ENCODE measurements around the gene FSD1. TPM values are rescaled to one million over a fixed set of nuclear protein-coding genes. Genes with fewer than 3 reads are reported as not detected.

FSD1 gene
- total and polyA plus RNA-seq, 10 of the 15 experiments (the other 5 are each of a cell fraction or from before 2014, with no cell fraction given), result 0.15 to 5.1 (median 4.0) TPM; not detected in 1

- no peak; the same call in 1 of the 2 replicates for TF ChIP-seq CBFB (IDR thresholded peaks at IDR 0.05; ENCODE audit: low read depth)
- no peak for TF ChIP-seq RELA (IDR thresholded peaks at IDR 0.05; ENCODE audit: borderline replicate concordance, partially characterized antibody)
- TF ChIP-seq NRF1 (conservative IDR thresholded peaks at IDR 0.05; ENCODE audit: low read depth, low read length), result no peak
- no peak for TF ChIP-seq BRCA1 (IDR thresholded peaks at IDR 0.05; ENCODE audit: low read depth, low read length)
- no peak for TF ChIP-seq ZBTB4 (CRISPR knock-in tag; IDR thresholded peaks at IDR 0.05)
- 0 out of 2 replicates have a peak, but pooled peaks have one; percentile 41 for TF ChIP-seq NBN (IDR thresholded peaks at IDR 0.05)
- TF ChIP-seq NR2C2 (IDR thresholded peaks at IDR 0.05; ENCODE audit: borderline replicate concordance, control insufficient read depth, insufficient read length, low read depth), result no peak
- TF ChIP-seq RBBP5 (conservative IDR thresholded peaks at IDR 0.05), result no peak
- TF ChIP-seq SREBF2 (IDR thresholded peaks at IDR 0.05; ENCODE audit: low read length), result no peak
- TF ChIP-seq POU2F2 (IDR thresholded peaks at IDR 0.05; ENCODE audit: borderline replicate concordance, low read depth, low read length), result peak; percentile 36; the same call in 1 of the 3 replicates
- no peak for TF ChIP-seq PRDM15 (CRISPR knock-in tag; IDR thresholded peaks at IDR 0.05)
- no peak for TF ChIP-seq ZNF274 (IDR thresholded peaks at IDR 0.05; ENCODE audit: insufficient read depth, insufficient read length)
- no peak for TF ChIP-seq NR2F1 (conservative IDR thresholded peaks at IDR 0.05)
- peak; percentile 20; the same call in 1 of the 2 replicates for TF ChIP-seq TAF1 (IDR thresholded peaks at IDR 0.05; ENCODE audit: borderline replicate concordance, low read depth, low read length)
- no peak for TF ChIP-seq TCF7 (IDR thresholded peaks at IDR 0.05; ENCODE audit: borderline replicate concordance)
- TF ChIP-seq ESRRA (IDR thresholded peaks at IDR 0.05; ENCODE audit: low read length), result no peak
- no peak for TF ChIP-seq KAT2A (conservative IDR thresholded peaks at IDR 0.05; ENCODE audit: control insufficient read depth, low read depth, low read length)
- TF ChIP-seq CREM (IDR thresholded peaks at IDR 0.05; ENCODE audit: low read depth), result peak; percentile 58
- no peak for TF ChIP-seq SIX5 (IDR thresholded peaks at IDR 0.05; ENCODE audit: low read depth, low read length, severe bottlenecking)
- no peak for TF ChIP-seq TARDBP (IDR thresholded peaks at IDR 0.05; ENCODE audit: borderline replicate concordance)
- no peak for TF ChIP-seq TBL1XR1 (IDR thresholded peaks at IDR 0.05; ENCODE audit: low read depth, low read length)
- TF ChIP-seq EED (IDR thresholded peaks at IDR 0.05; ENCODE audit: low read depth), result peak; percentile 34; the same call in 1 of the 2 replicates
- peak; percentile 72; the same call in 1 of the 2 replicates for TF ChIP-seq SMC3 (IDR thresholded peaks at IDR 0.05; ENCODE audit: borderline replicate concordance, low read length)
- peak; percentile 72; the same call in 1 of the 2 replicates for TF ChIP-seq SIN3A (IDR thresholded peaks at IDR 0.05; ENCODE audit: low read depth, low read length)
- no peak for TF ChIP-seq SUPT20H (IDR thresholded peaks at IDR 0.05; ENCODE audit: borderline replicate concordance, control insufficient read depth, low read depth, low read length)
- no peak for TF ChIP-seq SPI1 (IDR thresholded peaks at IDR 0.05; ENCODE audit: borderline replicate concordance, insufficient read depth, low read depth, low read length)
Measured at GRCh38 chr19:4369888-4370260, 65.5 kb downstream of the FSD1 start (continued).
